ENCODE data around the gene AUP1.
"Not testable (repeated sequence)": the region's sequence is repeated elsewhere in the genome, so short reads cannot be mapped to it uniquely, and the experiment has no call there.

Gene AUP1

GRCh38 chr2:74529357-74530238, at the start of gene AUP1, which contains the start of gene HTRA2:
TSS of gene AUP1 (minus strand) at chr2:74529706. CDS start at chr2:74529629, 77 bp downstream.
TSS of gene HTRA2 (plus strand) at chr2:74529933. CDS start at chr2:74530007, 74 bp downstream.
- in situ Hi-C loops (cut with HindIII; ENCODE audit: low sequenced_read_pairs), result no loop called here

DNA sequence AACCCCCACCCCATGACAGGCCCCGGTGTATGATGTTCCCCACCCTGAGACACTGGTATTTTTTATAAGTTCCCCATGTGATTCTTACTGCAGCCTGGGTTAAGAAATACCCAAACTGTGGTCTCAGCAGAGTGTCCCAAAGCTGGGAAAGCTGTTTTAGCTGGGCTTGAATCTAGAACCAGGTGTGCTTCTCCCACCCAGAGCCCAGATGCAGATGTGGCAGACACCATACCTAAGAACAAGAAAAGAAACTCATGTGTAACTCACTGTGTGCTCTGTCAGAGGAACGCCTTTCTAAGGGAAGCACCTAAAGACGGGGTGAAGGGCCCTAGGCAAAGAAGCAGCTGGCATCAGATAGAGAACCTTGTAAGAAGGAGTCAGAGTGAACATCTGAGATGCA, 48.9 kb upstream of the AUP1 start:
- in situ Hi-C loops (cut with HindIII; ENCODE audit: low sequenced_read_pairs), result loop anchor here (10.0 kb wide), 1 partner anchor 314 kb away; no protein-coding TSS in a partner anchor

- in situ Hi-C loops (cut with HindIII; ENCODE audit: low sequenced_read_pairs), result loop anchor here (10.0 kb wide), 1 partner anchor 313 kb away; no protein-coding TSS in a partner anchor
Measured at GRCh38 chr2:74577448-74577847, 47.9 kb upstream of the AUP1 start.

DNA sequence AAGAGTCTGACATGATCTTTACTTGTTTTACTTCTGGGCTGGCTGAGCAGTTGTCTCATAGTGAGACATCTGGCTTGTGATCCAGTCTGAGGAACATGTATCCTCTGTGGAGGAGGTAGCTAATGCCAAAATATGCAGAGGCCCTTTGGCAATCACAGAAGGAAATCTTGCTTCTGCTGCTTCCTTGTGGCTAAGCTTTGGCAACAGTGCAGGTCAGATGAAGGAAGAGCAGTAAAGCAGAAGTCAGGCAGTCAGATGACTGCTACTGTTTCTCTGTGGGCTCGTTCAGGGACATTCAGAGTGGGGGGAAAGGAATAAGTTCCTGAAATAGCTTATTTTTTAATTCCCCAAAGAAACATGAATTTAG, 47.3 kb upstream of the AUP1 start:
- in situ Hi-C loops (cut with HindIII; ENCODE audit: low sequenced_read_pairs), result loop anchor here (10.0 kb wide), 1 partner anchor 312 kb away; no protein-coding TSS in a partner anchor

GRCh38 chr2:74576211-74576862, 46.8 kb upstream of the AUP1 start:
- in situ Hi-C loops (cut with HindIII; ENCODE audit: low sequenced_read_pairs), result loop anchor here (10.0 kb wide), 1 partner anchor 312 kb away; no protein-coding TSS in a partner anchor

DNA sequence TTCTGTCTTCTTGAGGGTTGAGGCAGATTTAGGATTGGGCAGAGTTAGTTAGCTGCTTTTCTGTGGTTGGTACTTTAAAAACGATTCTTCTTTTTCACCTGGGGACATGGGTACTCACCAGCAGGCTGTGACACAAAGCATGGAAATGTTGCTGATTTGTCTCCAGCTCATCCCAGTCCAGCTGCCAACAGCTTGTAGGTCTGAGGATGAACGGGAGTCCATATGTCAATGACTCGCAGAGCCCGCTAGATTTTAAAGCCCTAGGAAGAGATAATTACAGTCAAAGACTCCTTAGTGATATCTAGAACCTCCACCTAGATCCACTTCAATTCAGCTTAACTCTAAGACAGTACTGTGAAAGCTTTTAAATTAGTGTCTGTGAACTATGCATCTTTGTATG, 45.8 kb upstream of the AUP1 start:
- in situ Hi-C loops (cut with HindIII; ENCODE audit: low sequenced_read_pairs), result loop anchor here (10.0 kb wide), 1 partner anchor 311 kb away; no protein-coding TSS in a partner anchor

- in situ Hi-C loops (cut with HindIII; ENCODE audit: low sequenced_read_pairs), result loop anchor here (10.0 kb wide), 1 partner anchor 309 kb away; no protein-coding TSS in a partner anchor
Measured at GRCh38 chr2:74573747-74574562, 44.4 kb upstream of the AUP1 start.

GRCh38 chr2:74572178-74572925, 42.8 kb upstream of the AUP1 start:
- in situ Hi-C loops (cut with HindIII; ENCODE audit: low sequenced_read_pairs), result loop anchor here (10.0 kb wide), 1 partner anchor 308 kb away; no protein-coding TSS in a partner anchor

DNA sequence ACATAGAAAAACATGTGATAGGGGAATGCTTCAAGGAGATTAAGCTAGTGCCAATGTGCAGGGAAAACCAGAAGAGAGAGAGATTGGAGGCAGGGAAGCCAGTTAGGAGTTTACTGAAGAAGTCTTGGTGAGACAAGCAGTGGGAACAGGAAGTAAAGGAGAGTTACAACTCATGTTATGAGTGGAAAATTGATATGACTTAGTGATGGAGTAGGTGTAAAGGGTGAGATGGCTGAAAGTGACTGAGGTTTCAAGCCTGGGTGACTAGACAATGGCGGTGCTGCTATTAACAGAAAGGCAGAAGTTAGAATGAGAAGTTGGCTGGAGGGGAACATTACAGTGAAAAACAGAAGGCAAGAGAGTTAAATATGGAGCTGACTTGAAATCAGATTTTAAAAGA, 41.6 kb upstream of the AUP1 start:
- in situ Hi-C loops (cut with HindIII; ENCODE audit: low sequenced_read_pairs), result loop anchor here (10.0 kb wide), 1 partner anchor 306 kb away; no protein-coding TSS in a partner anchor

- in situ Hi-C loops (cut with HindIII; ENCODE audit: low sequenced_read_pairs), result loop anchor here (10.0 kb wide), 1 partner anchor 305 kb away; no protein-coding TSS in a partner anchor
Measured at GRCh38 chr2:74569686-74570085, 40.2 kb upstream of the AUP1 start.

GRCh38 chr2:74567881-74568280, 38.4 kb upstream of the AUP1 start:
- in situ Hi-C loops (cut with HindIII; ENCODE audit: low sequenced_read_pairs), result no loop called here

- in situ Hi-C loops (cut with HindIII; ENCODE audit: low sequenced_read_pairs), result no loop called here
Measured at GRCh38 chr2:74566754-74567085, 37.2 kb upstream of the AUP1 start.

- in situ Hi-C loops (cut with HindIII; ENCODE audit: low sequenced_read_pairs), result no loop called here
Measured at GRCh38 chr2:74566076-74566753, 36.7 kb upstream of the AUP1 start.

DNA sequence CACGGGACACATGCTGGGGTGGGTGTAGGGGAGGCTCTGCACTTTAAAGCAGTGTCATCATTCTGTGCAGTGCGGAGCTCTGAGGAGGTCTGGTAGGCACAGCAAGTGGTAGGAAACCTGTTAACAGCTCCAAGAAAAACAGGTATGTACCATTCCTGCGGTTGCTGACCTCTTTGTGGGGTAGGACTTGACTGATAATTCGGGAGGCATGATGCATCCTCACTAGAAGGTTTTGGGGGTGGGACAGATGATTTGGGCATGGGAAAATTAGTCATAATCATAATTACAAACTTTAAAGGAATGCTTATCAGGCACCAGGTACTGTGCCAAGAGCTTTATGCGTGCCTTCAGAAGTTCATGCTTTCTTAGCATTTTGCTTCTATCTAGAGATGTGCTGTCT, 34.7 kb upstream of the AUP1 start:
- in situ Hi-C loops (cut with HindIII; ENCODE audit: low sequenced_read_pairs), result no loop called here

- in situ Hi-C loops (cut with HindIII; ENCODE audit: low sequenced_read_pairs), result no loop called here
Measured at GRCh38 chr2:74562126-74562775, 32.7 kb upstream of the AUP1 start.

GRCh38 chr2:74561022-74561421, 31.5 kb upstream of the AUP1 start:
- in situ Hi-C loops (cut with HindIII; ENCODE audit: low sequenced_read_pairs), result not testable (repeated sequence)

- in situ Hi-C loops (cut with HindIII; ENCODE audit: low sequenced_read_pairs), result no loop called here
Measured at GRCh38 chr2:74560591-74560990, 31.1 kb upstream of the AUP1 start.

GRCh38 chr2:74559912-74560311, 30.4 kb upstream of the AUP1 start:
- in situ Hi-C loops (cut with HindIII; ENCODE audit: low sequenced_read_pairs), result no loop called here

Measured in DLD1 (cell line).